NCI-H526 (cell line): ENCODE data around the gene DOCK2.

Source experiments
- DNase-seq, 2 experiments: peaks; one replicate each; lab custom pipeline; 2025; lab: John Stamatoyannopoulos, UW

DOCK2 gene

GRCh38 chr5:169756071-169756765, 119.1 kb downstream of the DOCK2 start:
- peak in 1 of 2 experiments; percentile 20 for DNase-seq

- DNase-seq, result no peak
Measured at GRCh38 chr5:169757016-169757415, 119.9 kb downstream of the DOCK2 start.

GRCh38 chr5:169758886-169759285, 121.8 kb downstream of the DOCK2 start:
- no peak for DNase-seq

- no peak for DNase-seq
Measured at GRCh38 chr5:169760229-169760628, 123.2 kb downstream of the DOCK2 start.

- no peak for DNase-seq
Measured at GRCh38 chr5:169762338-169763095, 125.4 kb downstream of the DOCK2 start.

DNA sequence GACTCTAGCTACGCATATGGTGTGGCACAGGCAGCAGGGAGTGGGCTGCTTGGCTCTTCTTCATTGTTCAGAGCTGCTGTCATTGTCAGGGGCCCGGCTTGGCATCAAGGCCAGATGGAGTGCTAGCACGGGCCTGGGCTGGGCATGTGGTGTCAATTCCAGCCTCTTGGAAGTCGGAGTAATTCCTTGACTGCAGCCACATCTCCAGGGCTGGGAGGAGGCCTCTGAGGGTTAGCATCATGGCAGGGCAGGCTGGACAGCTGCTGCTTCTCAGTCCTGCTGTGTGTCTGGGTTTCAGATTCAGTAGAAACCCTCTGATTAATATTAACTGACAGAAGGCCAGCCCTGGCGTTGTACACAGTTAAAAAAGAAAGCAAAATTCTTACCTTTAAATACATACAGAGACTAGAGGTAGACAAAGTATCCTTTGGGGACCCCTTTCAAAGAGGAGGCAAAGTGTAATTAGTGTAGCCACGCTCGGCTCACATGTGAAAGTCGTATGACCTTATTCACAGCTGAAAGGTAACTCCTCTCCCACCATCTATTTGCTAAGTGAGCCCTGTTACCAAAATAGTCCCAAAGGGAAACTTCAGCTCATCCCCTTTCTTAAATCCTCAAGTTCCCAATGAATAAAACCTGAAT, 126.4 kb downstream of the DOCK2 start:
- no peak for DNase-seq

DNA sequence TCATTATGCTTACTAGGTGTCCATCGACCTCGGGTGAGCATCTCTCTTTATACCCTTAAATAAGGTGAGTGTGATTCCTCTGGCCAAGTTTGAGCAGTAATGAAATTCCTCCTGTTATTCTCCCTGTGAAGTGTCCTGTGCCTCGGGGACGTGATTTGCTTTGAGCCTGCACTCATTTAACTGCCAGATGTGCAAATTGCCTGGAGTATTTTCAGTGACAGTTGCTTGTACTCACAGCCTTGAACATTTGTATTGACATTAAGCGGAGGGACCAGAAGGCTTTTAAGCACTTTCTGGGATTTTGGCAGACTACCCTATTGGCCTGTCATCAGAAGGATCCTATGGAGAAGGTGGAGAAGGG, 126.9 kb downstream of the DOCK2 start:
- DNase-seq, result no peak

GRCh38 chr5:169765176-169765996, 128.3 kb downstream of the DOCK2 start:
- no peak for DNase-seq

GRCh38 chr5:169766943-169767342, 129.9 kb downstream of the DOCK2 start:
- peak; percentile 26 to 34 for DNase-seq

DNA sequence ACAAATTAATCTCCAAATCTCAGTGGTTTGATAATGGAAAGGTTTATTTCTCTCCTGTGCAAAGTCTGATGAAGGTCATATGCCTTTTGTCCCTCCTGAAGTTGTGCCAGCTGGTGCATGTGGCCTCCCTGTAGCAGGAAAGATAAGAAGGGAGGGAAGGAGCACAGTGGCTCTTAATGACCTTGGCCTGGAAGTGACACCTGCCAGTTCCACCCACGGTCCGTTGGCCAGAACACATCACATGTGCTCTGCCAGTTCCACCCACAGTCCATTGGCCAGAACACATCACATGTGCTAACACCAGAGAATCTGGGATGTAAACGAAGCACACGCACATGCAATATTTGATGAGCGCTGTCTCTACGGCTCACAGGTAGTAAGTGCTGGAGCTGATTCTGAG, 130.9 kb downstream of the DOCK2 start:
- DNase-seq, result peak; percentile 9 to 52

DNA sequence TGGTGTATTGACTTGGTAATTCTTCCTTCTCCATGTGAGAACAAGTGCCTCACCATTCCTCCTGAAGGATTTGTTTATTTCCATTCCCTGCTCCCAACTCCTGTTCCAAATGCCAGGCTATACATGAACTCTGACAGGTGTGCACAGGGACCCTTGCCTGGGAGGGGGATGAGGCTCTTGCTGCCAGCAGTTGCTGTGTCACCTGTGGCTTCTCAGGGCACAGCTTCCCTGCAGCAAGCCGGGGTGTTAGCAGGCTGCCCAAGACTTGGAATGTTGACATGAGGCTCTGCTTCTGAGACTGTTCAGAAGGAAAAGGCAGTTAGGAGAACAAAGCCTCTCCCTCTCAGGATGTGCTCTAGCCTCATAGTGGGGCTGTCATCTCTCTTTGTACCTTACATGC, 131.3 kb downstream of the DOCK2 start:
- DNase-seq, result peak in 1 of 2 experiments; percentile 40

DNA sequence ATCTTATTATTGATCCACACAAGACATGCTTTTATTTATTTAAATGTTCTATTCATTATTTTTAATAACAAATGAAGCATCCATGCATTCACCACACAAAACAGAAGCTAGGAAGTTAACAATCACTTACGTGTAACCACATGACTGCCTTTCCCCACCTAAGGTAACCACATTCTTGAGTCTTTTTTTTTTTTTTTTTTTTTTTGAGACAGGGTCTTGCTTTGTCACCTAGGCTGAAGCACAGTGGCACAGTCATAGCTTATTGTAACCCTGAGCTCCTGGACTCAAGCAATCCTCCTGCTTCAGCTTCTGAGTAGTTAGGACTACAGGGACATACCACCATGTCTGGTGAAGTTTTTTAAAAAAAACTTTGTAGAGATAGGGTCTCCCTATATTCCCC, 133.0 kb downstream of the DOCK2 start:
- DNase-seq, result no peak

DNA sequence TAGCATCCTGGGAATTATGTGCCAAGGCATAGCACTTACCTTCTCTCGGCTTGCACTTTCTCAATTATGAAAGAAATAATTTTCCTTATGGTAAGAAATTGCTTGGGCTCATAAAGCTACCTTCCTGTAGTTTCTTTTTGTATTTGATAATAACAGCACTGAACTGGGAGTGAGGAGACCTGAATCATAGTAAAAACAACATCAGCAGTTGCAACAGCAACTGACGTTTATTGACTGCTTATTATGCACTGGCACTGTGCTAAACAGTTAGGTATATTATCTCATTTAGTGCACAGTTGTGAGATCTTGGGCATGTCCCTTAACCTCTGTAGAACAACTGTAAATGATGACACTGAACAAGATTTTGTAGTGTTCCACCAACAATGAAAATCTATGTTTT, 135.2 kb downstream of the DOCK2 start:
- no peak for DNase-seq

DNA sequence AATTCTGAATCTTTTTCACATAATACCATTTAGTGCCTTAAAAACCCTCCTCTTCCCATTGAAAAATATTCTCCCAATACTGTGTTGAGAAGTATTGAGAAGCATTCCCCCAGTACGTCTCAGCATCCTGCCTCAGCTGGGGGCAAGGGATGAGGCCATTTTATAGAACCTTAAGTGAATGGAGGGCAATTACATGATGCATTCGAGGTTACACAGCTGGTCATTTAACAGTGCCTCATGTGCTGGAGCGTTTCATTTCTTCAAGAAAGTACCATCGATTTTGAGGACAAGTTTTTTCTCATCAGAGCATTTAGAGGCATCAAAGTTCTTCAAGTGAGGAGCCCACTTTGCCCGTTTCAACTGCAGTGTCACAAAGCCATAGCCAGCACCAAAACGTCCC, 135.6 kb downstream of the DOCK2 start:
- no peak for DNase-seq

- no peak for DNase-seq
Measured at GRCh38 chr5:169777159-169777558, 140.1 kb downstream of the DOCK2 start.

DNA sequence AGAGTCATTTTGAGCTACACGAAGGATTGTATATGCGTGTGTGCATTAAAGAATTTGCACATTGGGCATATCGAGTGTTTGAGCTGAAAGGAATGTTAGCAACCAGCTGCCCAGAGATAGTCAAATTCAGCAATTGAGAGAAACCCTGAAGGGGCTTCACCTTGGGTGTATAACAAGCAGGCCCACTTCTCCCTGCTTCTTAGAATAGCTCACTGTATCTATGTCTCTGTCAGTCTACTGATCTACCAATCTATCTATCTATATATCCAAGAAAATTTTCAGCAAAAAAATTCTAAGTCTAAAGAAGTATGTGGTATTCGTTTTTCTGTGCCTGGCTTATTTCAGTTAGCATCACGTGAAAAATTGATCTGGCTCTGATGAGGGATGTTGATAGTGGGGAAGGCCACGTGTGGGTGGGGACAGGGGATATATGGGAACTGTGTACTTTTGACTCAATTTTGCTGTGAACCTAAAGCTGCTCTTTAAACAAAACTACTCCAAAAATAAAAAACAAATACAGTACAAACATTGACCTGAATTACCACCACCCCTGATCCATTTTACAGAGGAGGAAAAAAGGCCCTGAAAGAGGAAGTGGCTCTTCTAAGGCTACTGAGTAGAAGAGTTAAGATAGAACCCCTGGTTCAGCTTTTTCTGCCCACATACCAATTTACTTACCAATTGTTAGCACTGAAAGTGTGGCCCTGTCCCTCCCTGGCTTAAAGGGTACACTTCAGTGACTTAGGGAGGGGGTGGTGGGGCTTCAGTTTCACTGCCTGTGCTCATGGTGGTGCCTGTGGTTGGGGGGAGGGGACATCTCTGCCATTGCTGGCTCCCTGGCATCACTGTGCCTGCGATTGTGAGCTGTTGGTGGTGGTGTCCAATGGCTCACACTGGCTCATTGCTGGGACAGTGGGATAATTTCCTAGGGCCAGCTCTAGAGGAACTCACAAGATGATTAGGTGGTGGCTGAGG, 141.8 kb downstream of the DOCK2 start:
- DNase-seq, result peak in 1 of 2 experiments; percentile 12

- no peak for DNase-seq
Measured at GRCh38 chr5:169781420-169782345, 144.6 kb downstream of the DOCK2 start.

- no peak for DNase-seq
Measured at GRCh38 chr5:169785771-169786618, 148.9 kb downstream of the DOCK2 start.

DNA sequence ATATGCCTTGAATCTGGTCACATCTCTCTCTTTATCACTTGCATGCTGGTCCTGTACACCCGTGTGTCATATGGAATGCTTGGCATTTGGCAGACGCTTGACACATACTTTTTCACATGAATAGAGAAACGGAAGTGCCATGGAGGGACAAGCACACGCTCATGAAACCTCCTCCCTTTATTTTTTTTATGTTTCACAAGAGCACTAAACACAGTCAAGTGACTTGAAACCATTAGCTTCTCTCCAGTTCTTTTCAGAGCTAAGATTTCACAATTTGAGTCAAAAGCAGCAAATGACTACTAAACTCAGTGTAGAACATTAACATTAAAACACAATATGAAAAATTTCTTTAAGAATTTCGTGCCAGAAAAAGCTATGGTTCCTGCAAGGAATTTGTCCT, 151.1 kb downstream of the DOCK2 start:
- DNase-seq, result no peak
